Measurements from ENCODE around the gene MOCS3. TPM values are rescaled to one million over a fixed set of nuclear protein-coding genes. Genes with fewer than 3 reads are reported as not detected.
A peak's percentile ranks its signal among the peaks of the same experiment; 100 is the strongest.

MOCS3 gene
- total and polyA plus RNA-seq, 2 of the 13 experiments (the other 11 are each of a cell fraction or from before 2014, with no cell fraction given) = 3.7 to 8.4 TPM

DNA sequence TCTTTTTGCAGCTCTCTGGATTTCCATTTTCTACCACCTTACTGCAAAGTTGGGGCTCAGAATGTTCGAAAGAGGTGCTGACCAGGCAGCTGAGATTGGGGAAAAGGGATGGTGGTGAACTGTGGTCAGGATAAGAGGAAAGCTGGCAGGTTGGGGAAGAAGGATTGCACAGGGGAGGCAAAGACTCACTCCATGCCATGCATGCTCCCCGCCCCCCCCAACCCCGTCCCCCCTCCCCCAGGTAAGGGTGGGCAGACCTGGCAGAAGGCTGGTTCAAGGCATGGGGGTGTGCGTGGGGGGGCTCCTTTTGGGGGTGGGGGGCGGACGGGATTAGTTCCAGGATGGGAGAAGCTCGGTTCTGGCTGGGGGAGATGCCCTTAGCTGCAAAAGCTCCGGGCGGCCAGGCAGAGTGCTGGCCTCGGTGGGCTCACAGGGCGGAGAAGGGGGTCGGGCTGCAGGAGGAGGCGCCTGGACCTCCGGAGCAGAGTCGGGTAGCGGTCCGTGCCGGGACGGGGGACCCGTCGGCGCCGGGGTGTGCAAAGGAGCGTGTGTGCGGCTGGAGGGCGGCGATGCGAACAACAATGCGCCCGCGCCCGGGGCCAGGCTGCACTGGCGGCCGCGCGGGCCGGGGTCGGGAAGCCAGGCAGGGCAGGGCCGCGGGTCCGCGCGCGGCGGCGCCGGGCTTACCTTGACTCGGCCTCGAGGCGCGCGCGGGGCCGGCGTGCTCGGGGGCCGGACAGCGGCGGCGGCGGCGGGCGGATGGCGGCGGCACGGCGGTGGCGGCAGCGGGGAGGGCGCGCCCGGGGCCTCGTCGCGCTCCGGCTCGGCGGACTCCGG lies 28.3 kb upstream of the MOCS3 start:
- BruUV-seq (replicated peaks) = no TSS peak
- Histone ChIP-seq H4K20me1 (ENCODE audit: insufficient read depth, low read length) (peaks cover 39% of the 10 kb centered on the region), H3K9ac (ENCODE audit: insufficient read depth, low read depth, low read length) (peak overlapping the region; percentile 89), H3K9me3 (ENCODE audit: low read length) (no peaks in the 10 kb centered on the region), H2AFZ (ENCODE audit: low read length) (no peak overlapping the region), H3K36me3 (replicated peaks in 1 of 2; ENCODE audit: control insufficient read depth in 1 of 2, insufficient read depth in 2 of 2, low read length in 2 of 2) (peaks cover 12 to 44% of the 10 kb centered on the region in 2 experiments), H3K4me3 (replicated peaks in 1 of 3; ENCODE audit: insufficient read depth in 1 of 3, low read depth in 2 of 3, low read length in 3 of 3) (peak overlapping the region; percentile 82 to 97 (median 96)), H3K4me2 (ENCODE audit: low read depth, low read length) (peak overlapping the region; percentile 85), H3K79me2 (ENCODE audit: insufficient read depth, low read length) (peaks cover 50% of the 10 kb centered on the region), H3K27ac (ENCODE audit: extremely low read length, insufficient read depth, low read length) (peak overlapping the region; percentile 73), H3K4me1 (ENCODE audit: insufficient read depth, low read length) (peaks cover 37% of the 10 kb centered on the region), H3K27me3 (ENCODE audit: control insufficient read depth in 1 of 2, insufficient read depth in 2 of 2, low read length in 2 of 2) (no peaks in the 10 kb centered on the region)
- POLR2A ChIA-PET = interaction anchor here (0.9 to 4.3 kb wide), 16 partner anchors 10 to 141 kb away, joined by 3 to 87 read pairs (median 6); partner anchors contain the start of genes BCAS4, DPM1 and MOCS3
- CTCF ChIA-PET (ENCODE audit: low intra/inter-chr PET ratio, low total read pairs) = interaction anchor here (1.0 to 4.7 kb wide), 5 partner anchors 10 to 140 kb away, joined by 4 to 62 read pairs (median 15); partner anchors contain the start of genes BCAS4, DPM1 and MOCS3
- intact Hi-C loops (cut with micrococcal nuclease; ENCODE audit: unreplicated experiment) (no loop called here), in situ Hi-C loops (cut with HindIII; ENCODE audit: extremely low pct_ligation_motif_present, low pct_unique_long_range_greater_than_20kb) (loop anchor here (10.0 kb wide), 1 partner anchor 136 kb away; the partner anchor contains the start of gene BCAS4)
- no peak for DNase-seq (ENCODE audit: low spot score)
- ATAC-seq = peak; percentile 49
- 2% methylated on average over 39 of the region's 79 CpGs for WGBS (ENCODE audit: low lambda C conversion rate)
- FAIRE-seq = no peak
- TF ChIP-seq, protein P1, sequence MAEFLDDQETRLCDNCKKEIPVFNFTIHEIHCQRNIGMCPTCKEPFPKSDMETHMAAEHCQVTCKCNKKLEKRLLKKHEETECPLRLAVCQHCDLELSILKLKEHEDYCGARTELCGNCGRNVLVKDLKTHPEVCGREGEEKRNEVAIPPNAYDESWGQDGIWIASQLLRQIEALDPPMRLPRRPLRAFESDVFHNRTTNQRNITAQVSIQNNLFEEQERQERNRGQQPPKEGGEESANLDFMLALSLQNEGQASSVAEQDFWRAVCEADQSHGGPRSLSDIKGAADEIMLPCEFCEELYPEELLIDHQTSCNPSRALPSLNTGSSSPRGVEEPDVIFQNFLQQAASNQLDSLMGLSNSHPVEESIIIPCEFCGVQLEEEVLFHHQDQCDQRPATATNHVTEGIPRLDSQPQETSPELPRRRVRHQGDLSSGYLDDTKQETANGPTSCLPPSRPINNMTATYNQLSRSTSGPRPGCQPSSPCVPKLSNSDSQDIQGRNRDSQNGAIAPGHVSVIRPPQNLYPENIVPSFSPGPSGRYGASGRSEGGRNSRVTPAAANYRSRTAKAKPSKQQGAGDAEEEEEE (CRISPR knock-in tag; IDR thresholded peaks at IDR 0.05; ENCODE audit: borderline replicate concordance) = 0 out of 2 replicates have a peak, but pooled peaks have one; percentile 52
- TF ChIP-seq FOSL2 (CRISPR knock-in tag; IDR thresholded peaks at IDR 0.05) (no peak), ZNF589 (CRISPR knock-in tag; conservative IDR thresholded peaks at IDR 0.05) (no peak), HNRNPLL (IDR thresholded peaks at IDR 0.05; ENCODE audit: low read depth, low read length, poor library complexity, severe bottlenecking) (peak; percentile 14), ZNF124 (CRISPR knock-in tag; IDR thresholded peaks at IDR 0.05) (0 out of 2 replicates have a peak, but pooled peaks have one; percentile 14), ZNF354B (CRISPR knock-in tag; IDR thresholded peaks at IDR 0.05) (no peak), AGO2 (optimal IDR thresholded peaks at IDR 0.05; ENCODE audit: low read depth, low read length) (peak; percentile 68), NPAS2 (CRISPR knock-in tag; IDR thresholded peaks at IDR 0.05; ENCODE audit: borderline replicate concordance) (no peak), ZFP36L1 (CRISPR knock-in tag; IDR thresholded peaks at IDR 0.05) (0 out of 2 replicates have a peak, but pooled peaks have one; percentile 1), ATAD3A (CRISPR knock-in tag; IDR thresholded peaks at IDR 0.05) (no peak)
- TF ChIP-seq, protein P2, sequence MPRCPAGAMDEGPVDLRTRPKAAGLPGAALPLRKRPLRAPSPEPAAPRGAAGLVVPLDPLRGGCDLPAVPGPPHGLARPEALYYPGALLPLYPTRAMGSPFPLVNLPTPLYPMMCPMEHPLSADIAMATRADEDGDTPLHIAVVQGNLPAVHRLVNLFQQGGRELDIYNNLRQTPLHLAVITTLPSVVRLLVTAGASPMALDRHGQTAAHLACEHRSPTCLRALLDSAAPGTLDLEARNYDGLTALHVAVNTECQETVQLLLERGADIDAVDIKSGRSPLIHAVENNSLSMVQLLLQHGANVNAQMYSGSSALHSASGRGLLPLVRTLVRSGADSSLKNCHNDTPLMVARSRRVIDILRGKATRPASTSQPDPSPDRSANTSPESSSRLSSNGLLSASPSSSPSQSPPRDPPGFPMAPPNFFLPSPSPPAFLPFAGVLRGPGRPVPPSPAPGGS (CRISPR knock-in tag; IDR thresholded peaks at IDR 0.05) = 0 out of 2 replicates have a peak, but pooled peaks have one; percentile 66
- TF ChIP-seq, protein P3, sequence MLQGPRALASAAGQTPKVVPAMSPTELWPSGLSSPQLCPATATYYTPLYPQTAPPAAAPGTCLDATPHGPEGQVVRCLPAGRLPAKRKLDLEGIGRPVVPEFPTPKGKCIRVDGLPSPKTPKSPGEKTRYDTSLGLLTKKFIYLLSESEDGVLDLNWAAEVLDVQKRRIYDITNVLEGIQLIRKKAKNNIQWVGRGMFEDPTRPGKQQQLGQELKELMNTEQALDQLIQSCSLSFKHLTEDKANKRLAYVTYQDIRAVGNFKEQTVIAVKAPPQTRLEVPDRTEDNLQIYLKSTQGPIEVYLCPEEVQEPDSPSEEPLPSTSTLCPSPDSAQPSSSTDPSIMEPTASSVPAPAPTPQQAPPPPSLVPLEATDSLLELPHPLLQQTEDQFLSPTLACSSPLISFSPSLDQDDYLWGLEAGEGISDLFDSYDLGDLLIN (CRISPR knock-in tag; IDR thresholded peaks at IDR 0.05; ENCODE audit: borderline replicate concordance) = 0 out of 2 replicates have a peak, but pooled peaks have one; percentile 24
- TF ChIP-seq, protein P4, sequence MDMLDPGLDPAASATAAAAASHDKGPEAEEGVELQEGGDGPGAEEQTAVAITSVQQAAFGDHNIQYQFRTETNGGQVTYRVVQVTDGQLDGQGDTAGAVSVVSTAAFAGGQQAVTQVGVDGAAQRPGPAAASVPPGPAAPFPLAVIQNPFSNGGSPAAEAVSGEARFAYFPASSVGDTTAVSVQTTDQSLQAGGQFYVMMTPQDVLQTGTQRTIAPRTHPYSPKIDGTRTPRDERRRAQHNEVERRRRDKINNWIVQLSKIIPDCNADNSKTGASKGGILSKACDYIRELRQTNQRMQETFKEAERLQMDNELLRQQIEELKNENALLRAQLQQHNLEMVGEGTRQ (IDR thresholded peaks at IDR 0.05; ENCODE audit: low read depth, low read length) = no peak
- TF ChIP-seq, protein P4 (CRISPR knock-in tag; IDR thresholded peaks at IDR 0.05; ENCODE audit: borderline replicate concordance) = no peak

Data from HepG2 (cell line).